Trophoblast cell (in vitro differentiated cells and primary cell): ENCODE measurements around the gene SCN11A.

Experiments used
- DNase-seq, 2 donors: peaks; one replicate each; pipeline ENCODE4 v3.0.0-alpha.2; 2016
- H2AFZ ChIP-seq: 2 replicates; pipeline ENCODE4 v1.6.1; 2013; ENCODE audit warnings: low read length, moderate library complexity, mild to moderate bottlenecking; ENCODE audit not compliant: insufficient read depth, poor library complexity
- H2AK5ac ChIP-seq: 2 replicates; pipeline ENCODE4 v1.6.1; 2013; ENCODE audit warnings: mild to moderate bottlenecking, low read length
- H2BK120ac ChIP-seq: 2 replicates; pipeline ENCODE4 v1.6.1; 2013; ENCODE audit warnings: low read length, mild to moderate bottlenecking, moderate library complexity; ENCODE audit not compliant: insufficient read depth, poor library complexity
- H2BK12ac ChIP-seq: 2 replicates; pipeline ENCODE4 v1.6.1; 2013; ENCODE audit warnings: mild to moderate bottlenecking, low read length, moderate library complexity
- H2BK5ac ChIP-seq: 2 replicates; pipeline ENCODE4 v1.6.1; 2013; ENCODE audit warnings: low read length, low read depth, moderate library complexity, mild to moderate bottlenecking; ENCODE audit not compliant: poor library complexity
- H3K14ac ChIP-seq: 2 replicates; pipeline ENCODE4 v1.6.1; 2013; ENCODE audit warnings: mild to moderate bottlenecking, low read length
- H3K18ac ChIP-seq: 2 replicates; pipeline ENCODE4 v1.6.1; 2013; ENCODE audit warnings: mild to moderate bottlenecking, low read length
- H3K23ac ChIP-seq: 2 replicates; pipeline ENCODE4 v1.6.1; 2013; ENCODE audit warnings: low read length
- H3K27ac ChIP-seq: 2 replicates; pipeline ENCODE4 v1.5.1; 2013; ENCODE audit warnings: low read depth, mild to moderate bottlenecking, inconsistent platforms, low read length, moderate library complexity
- H3K27me3 ChIP-seq: 2 replicates; pipeline ENCODE4 v1.6.1; 2013; ENCODE audit warnings: inconsistent platforms, mild to moderate bottlenecking, low read length, moderate library complexity; ENCODE audit not compliant: insufficient read depth
- H3K36me3 ChIP-seq, 2 experiments: 1 replicate in 1 of 2; 2 replicates in 1 of 2; pipeline ENCODE4 v1.6.1; 2013; ENCODE audit warnings: low read length in 2 of 2, mild to moderate bottlenecking in 2 of 2, moderate library complexity in 1 of 2; ENCODE audit not compliant: insufficient read depth in 2 of 2, control insufficient read depth in 1 of 2
- H3K4ac ChIP-seq: 2 replicates; pipeline ENCODE4 v1.6.1; 2013; ENCODE audit warnings: low read depth, mild to moderate bottlenecking, low read length, moderate library complexity
- H3K4me1 ChIP-seq, 2 experiments: 1 replicate in 1 of 2; 2 replicates in 1 of 2; pipeline ENCODE4 v1.6.1; 2013; ENCODE audit warnings: low read length in 2 of 2, mild to moderate bottlenecking in 2 of 2, moderate library complexity in 1 of 2; ENCODE audit not compliant: insufficient read depth in 2 of 2, control insufficient read depth in 1 of 2
- H3K4me2 ChIP-seq: 2 replicates; pipeline ENCODE4 v1.6.1; 2013; ENCODE audit warnings: inconsistent platforms, mild to moderate bottlenecking, low read length, moderate library complexity
- H3K4me3 ChIP-seq: 2 replicates; pipeline ENCODE4 v1.5.1; 2013; ENCODE audit warnings: mild to moderate bottlenecking, low read depth, low read length, inconsistent platforms
- H3K79me1 ChIP-seq: one replicate; pipeline ENCODE4 v1.6.1; 2013; ENCODE audit warnings: low read length
- H3K79me2 ChIP-seq: 2 replicates; pipeline ENCODE4 v1.6.1; 2013; ENCODE audit warnings: low read length, mild to moderate bottlenecking; ENCODE audit not compliant: control insufficient read depth, insufficient read depth, poor library complexity
- H3K9ac ChIP-seq: 2 replicates; pipeline ENCODE4 v1.6.1; 2013; ENCODE audit warnings: mild to moderate bottlenecking, low read length
- H3K9me3 ChIP-seq: 2 replicates; pipeline ENCODE4 v1.6.1; 2013; ENCODE audit warnings: low read depth, mild to moderate bottlenecking, control low read depth, inconsistent platforms, low read length; ENCODE audit not compliant: insufficient read depth
- H4K12ac ChIP-seq: 2 replicates; pipeline ENCODE4 v1.6.1; 2013; ENCODE audit warnings: low read depth, mild to moderate bottlenecking, low read length, moderate library complexity
- H4K8ac ChIP-seq: 2 replicates; pipeline ENCODE4 v1.6.1; 2013; ENCODE audit warnings: low read depth, mild to moderate bottlenecking, low read length, moderate library complexity
- H4K91ac ChIP-seq: one replicate; pipeline ENCODE4 v1.6.1; 2013; ENCODE audit warnings: low read depth, mild to moderate bottlenecking, low read length, moderate library complexity
- WGBS: extraction: QIAGEN DNeasy Blood & Tissue Kit; methylation state at CpG from one replicate; pipeline ENCODE4 v1.1.7; 2013; ENCODE audit warnings: missing lambda C conversion rate; ENCODE audit not compliant: insufficient read length, insufficient coverage; ENCODE audit errors: extremely low coverage; 5-methylcytosine and 5-hydroxymethylcytosine counted together

Gene SCN11A

DNA sequence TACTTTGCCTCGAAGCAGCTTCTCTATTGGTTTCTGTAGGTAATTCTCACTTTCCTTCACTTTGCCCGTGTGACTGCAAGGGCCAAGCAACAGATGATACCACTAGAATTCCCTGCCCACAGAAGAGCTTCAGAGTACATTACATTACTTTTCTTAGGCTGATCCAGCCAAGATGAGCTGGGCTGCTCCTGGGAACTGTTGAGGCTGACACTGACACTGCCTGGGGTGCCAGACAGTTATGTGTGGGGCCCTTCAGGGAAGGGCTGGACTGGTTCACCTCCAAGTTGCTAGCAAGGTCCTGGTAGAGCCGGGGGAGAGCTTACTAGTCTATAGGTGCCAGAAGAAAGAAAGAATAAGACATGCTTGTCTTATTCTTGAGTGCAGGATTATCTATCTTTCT lies 36.7 kb upstream of the SCN11A start:
- Histone ChIP-seq H3K4me2 (no peak overlapping the region), H3K18ac (no peak overlapping the region), H2BK120ac (no peak overlapping the region), H3K27me3 (no peaks in the 10 kb centered on the region), H3K36me3 (peaks cover 15 to 24% of the 10 kb centered on the region in 2 experiments), H2BK12ac (no peak overlapping the region), H4K8ac (no peak overlapping the region), H4K12ac (no peak overlapping the region), H2AK5ac (no peak overlapping the region), H2AFZ (no peak overlapping the region), H3K23ac (no peak overlapping the region), H3K4me1 (no peaks in the 10 kb centered on the region), H3K14ac (no peak overlapping the region), H3K4ac (no peak overlapping the region), H3K9me3 (no peaks in the 10 kb centered on the region), H3K27ac (no peak overlapping the region), H3K79me1 (no peaks in the 10 kb centered on the region), H3K9ac (no peak overlapping the region), H2BK5ac (no peak overlapping the region), H3K79me2 (no peaks in the 10 kb centered on the region), H4K91ac (no peak overlapping the region), H3K4me3 (no peak overlapping the region)
- WGBS: no CpG with 5 or more reads among the region's 3 CpGs
- no peak for DNase-seq

DNA sequence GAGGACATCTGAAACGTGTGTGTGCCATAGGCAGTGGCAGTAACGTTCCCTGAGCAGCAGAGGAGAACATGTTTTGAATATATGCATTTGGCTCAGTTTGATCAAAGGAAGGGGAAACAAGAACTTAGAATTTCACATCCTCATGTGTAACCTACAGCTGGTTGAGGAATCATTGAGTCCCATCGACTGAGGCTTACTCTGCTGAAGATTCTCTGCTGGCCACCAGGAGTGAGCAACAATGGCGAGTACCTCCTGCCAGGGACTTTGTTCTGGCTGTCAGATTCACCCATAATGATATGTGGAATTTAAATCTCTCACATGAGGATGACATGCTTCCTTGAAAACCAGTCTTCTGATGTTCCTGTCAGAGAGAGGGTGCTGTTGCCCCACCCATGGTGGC lies 34.4 kb upstream of the SCN11A start:
- Histone ChIP-seq H4K91ac (no peak overlapping the region), H3K23ac (no peak overlapping the region), H4K8ac (no peak overlapping the region), H3K4me1 (no peaks in the 10 kb centered on the region), H3K79me2 (no peaks in the 10 kb centered on the region), H3K18ac (no peak overlapping the region), H3K9me3 (no peaks in the 10 kb centered on the region), H3K14ac (no peak overlapping the region), H2AFZ (no peak overlapping the region), H2BK5ac (no peak overlapping the region), H3K9ac (no peak overlapping the region), H2AK5ac (no peak overlapping the region), H2BK120ac (no peak overlapping the region), H3K4me3 (no peak overlapping the region), H2BK12ac (no peak overlapping the region), H3K36me3 (peaks cover 10 to 18% of the 10 kb centered on the region in 2 experiments), H3K27me3 (no peaks in the 10 kb centered on the region), H3K4me2 (no peak overlapping the region), H3K27ac (no peak overlapping the region), H3K79me1 (no peaks in the 10 kb centered on the region), H3K4ac (no peak overlapping the region), H4K12ac (no peak overlapping the region)
- no CpG with 5 or more reads among the region's 4 CpGs for WGBS
- DNase-seq: no peak

DNA sequence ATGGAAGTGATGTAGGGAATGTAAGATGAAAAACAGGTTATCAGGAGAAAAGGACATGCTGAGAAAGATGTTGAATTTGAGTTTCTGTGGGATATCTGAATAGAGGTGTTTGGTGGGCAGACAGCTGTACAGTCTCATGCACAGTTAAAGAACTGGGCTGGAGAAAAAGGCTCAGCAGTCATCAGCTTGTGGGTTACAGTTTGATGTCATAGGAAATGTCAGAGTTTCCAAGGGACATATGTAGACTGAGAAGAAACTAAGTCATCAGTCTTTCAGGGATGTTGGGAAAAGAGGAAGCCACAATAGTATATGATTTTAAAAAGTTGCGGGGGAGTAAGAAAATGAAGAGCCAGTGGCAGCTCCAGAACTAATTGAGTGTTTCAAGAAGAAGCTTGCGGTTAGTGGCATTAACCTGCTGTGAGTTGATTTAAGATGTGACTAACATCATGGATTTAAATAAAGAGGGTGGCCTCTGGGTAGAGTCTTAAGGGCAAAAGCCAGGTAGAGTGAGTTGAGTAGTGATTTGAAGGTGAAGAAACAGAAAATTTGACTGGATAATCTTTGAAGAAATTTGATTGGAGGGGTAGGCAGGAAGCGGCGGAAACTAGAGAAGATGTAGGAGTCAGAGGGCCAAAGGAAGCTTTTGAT lies 31.0 kb upstream of the SCN11A start:
- Histone ChIP-seq H3K9me3 (no peaks in the 10 kb centered on the region), H3K9ac (no peak overlapping the region), H3K14ac (no peak overlapping the region), H3K27ac (no peak overlapping the region), H3K23ac (no peak overlapping the region), H2BK5ac (no peak overlapping the region), H4K8ac (no peak overlapping the region), H4K12ac (no peak overlapping the region), H3K79me2 (no peaks in the 10 kb centered on the region), H3K18ac (no peak overlapping the region), H2BK12ac (no peak overlapping the region), H2AFZ (no peak overlapping the region), H3K4me2 (no peak overlapping the region), H2BK120ac (no peak overlapping the region), H4K91ac (no peak overlapping the region), H3K79me1 (no peaks in the 10 kb centered on the region), H2AK5ac (no peak overlapping the region), H3K36me3 (peaks cover 7 to 13% of the 10 kb centered on the region in 2 experiments), H3K4me3 (no peak overlapping the region), H3K4ac (no peak overlapping the region), H3K27me3 (no peaks in the 10 kb centered on the region), H3K4me1 (no peaks in the 10 kb centered on the region)
- WGBS: no CpG with 5 or more reads among the region's 4 CpGs
- DNase-seq: no peak

DNA sequence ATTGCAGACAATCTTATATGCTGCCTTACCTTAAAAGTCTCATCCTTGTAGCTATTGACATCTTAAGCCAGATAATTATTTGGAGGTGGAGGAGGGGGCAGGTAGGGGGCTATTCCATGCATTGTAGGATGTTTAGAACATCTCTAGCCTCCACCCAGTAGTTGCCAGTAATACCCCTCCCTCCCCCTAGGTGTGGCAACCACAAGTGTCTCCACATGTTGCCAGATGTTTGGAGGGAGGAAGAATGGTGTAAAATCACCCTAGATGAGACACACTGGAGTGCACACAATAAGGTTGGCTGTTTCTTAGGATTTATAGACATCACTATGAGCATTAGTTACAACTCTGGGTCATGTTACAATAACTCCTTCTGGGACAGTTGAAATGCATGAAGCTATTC lies 28.3 kb upstream of the SCN11A start:
- Histone ChIP-seq H3K36me3 (peaks cover 6 to 16% of the 10 kb centered on the region in 2 experiments), H2BK12ac (no peak overlapping the region), H4K12ac (no peak overlapping the region), H3K4me2 (no peak overlapping the region), H3K27ac (no peak overlapping the region), H3K23ac (no peak overlapping the region), H2AFZ (no peak overlapping the region), H3K4ac (no peak overlapping the region), H3K4me1 (no peaks in the 10 kb centered on the region), H3K79me1 (no peaks in the 10 kb centered on the region), H3K27me3 (no peaks in the 10 kb centered on the region), H3K18ac (no peak overlapping the region), H4K8ac (no peak overlapping the region), H4K91ac (no peak overlapping the region), H2AK5ac (no peak overlapping the region), H3K9ac (no peak overlapping the region), H2BK120ac (no peak overlapping the region), H3K14ac (no peak overlapping the region), H3K9me3 (no peaks in the 10 kb centered on the region), H3K4me3 (no peak overlapping the region), H2BK5ac (no peak overlapping the region), H3K79me2 (no peaks in the 10 kb centered on the region)
- DNase-seq: no peak
